GM19025 (cell line): ENCODE measurements around the gene ASPHD1.
"Not testable (repeated sequence)": the region's sequence is repeated elsewhere in the genome, so short reads cannot be mapped to it uniquely, and the experiment has no call there.

ENCODE experiments used
- ATAC-seq: cut with Tn5 transposase; IDR thresholded peaks from one replicate; pipeline ENCODE4 v1.9.1; 2021; ENCODE audit warnings: mild to moderate bottlenecking, low read depth, moderate library complexity; ENCODE audit not compliant: unreplicated experiment

The ASPHD1 gene

GRCh38 chr16:29900102-29900887, at the start of gene ASPHD1:
TSS of gene ASPHD1 (plus strand) at chr16:29900488. CDS start at chr16:29900972, 484 bp downstream.
- ATAC-seq, result peak; percentile 70

- no peak for ATAC-seq
Measured at GRCh38 chr16:29850998-29851397, 49.3 kb upstream of the ASPHD1 start.

GRCh38 chr16:29852654-29853053, 47.6 kb upstream of the ASPHD1 start:
- ATAC-seq, result no peak

GRCh38 chr16:29854520-29855100, 45.7 kb upstream of the ASPHD1 start:
- no peak for ATAC-seq

- no peak for ATAC-seq
Measured at GRCh38 chr16:29857133-29857760, 43.0 kb upstream of the ASPHD1 start.

GRCh38 chr16:29858149-29858849, 42.0 kb upstream of the ASPHD1 start:
- no peak for ATAC-seq

GRCh38 chr16:29858974-29859373, 41.3 kb upstream of the ASPHD1 start:
- no peak for ATAC-seq

GRCh38 chr16:29860218-29860617, 40.1 kb upstream of the ASPHD1 start:
- ATAC-seq, result no peak

- peak; percentile 1 for ATAC-seq
Measured at GRCh38 chr16:29862383-29862883, 37.9 kb upstream of the ASPHD1 start.

- ATAC-seq, result peak; percentile 92
Measured at GRCh38 chr16:29862884-29863668, 37.2 kb upstream of the ASPHD1 start, which contains the start of gene CDIPT. TSS of gene CDIPT (minus strand) at chr16:29863226. CDS start at chr16:29862857, 369 bp downstream.

GRCh38 chr16:29863669-29863984, 36.7 kb upstream of the ASPHD1 start:
- no peak for ATAC-seq

- ATAC-seq, result no peak
Measured at GRCh38 chr16:29864205-29864604, 36.1 kb upstream of the ASPHD1 start.

GRCh38 chr16:29868396-29869009, 31.8 kb upstream of the ASPHD1 start:
- no peak for ATAC-seq

- ATAC-seq, result not testable (repeated sequence)
Measured at GRCh38 chr16:29869067-29869466, 31.2 kb upstream of the ASPHD1 start.

GRCh38 chr16:29871822-29872546, 28.3 kb upstream of the ASPHD1 start:
- ATAC-seq, result no peak

- ATAC-seq, result no peak
Measured at GRCh38 chr16:29873319-29873718, 27.0 kb upstream of the ASPHD1 start.

GRCh38 chr16:29875206-29875605, 25.1 kb upstream of the ASPHD1 start:
- ATAC-seq, result no peak

GRCh38 chr16:29876217-29876593, 24.1 kb upstream of the ASPHD1 start:
- no peak for ATAC-seq

- no peak for ATAC-seq
Measured at GRCh38 chr16:29876594-29877249, 23.6 kb upstream of the ASPHD1 start.
